GM18508 (cell line): ENCODE results near the gene HLTF.
A peak's percentile ranks its signal among the peaks of the same experiment; 100 is the strongest.

Experiments used
- ATAC-seq: cut with Tn5 transposase; IDR thresholded peaks from one replicate; pipeline ENCODE4 v1.9.1; 2021; ENCODE audit warnings: moderate number of reproducible peaks; ENCODE audit not compliant: insufficient read depth, unreplicated experiment

The HLTF gene

GRCh38 chr3:149020196-149020838 lies 66.0 kb downstream of the HLTF start:
- no peak for ATAC-seq

DNA sequence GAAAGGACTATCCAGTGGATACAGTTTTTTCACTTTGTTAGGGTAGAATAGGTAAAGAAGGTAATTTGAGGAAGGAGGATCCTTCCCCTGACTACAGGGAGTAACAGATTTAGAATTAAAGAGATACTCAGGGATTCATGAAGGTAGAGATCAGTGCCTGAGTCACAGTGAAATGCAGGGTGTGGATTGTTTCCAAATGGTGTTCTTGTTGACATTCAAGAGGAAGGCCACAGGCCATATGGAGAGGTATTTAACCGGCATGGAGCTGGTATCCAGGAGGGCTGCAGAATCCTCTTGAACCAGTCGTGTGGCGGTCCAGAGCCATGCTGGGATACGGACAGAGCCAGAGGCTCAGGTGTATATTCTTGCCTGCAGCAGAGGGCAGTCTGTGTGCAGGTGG lies 66.8 kb downstream of the HLTF start:
- ATAC-seq, result no peak

GRCh38 chr3:149018247-149018646 lies 68.1 kb downstream of the HLTF start:
- ATAC-seq, result no peak

- no peak for ATAC-seq
Observed at GRCh38 chr3:149016669-149017541, 69.4 kb downstream of the HLTF start.

DNA sequence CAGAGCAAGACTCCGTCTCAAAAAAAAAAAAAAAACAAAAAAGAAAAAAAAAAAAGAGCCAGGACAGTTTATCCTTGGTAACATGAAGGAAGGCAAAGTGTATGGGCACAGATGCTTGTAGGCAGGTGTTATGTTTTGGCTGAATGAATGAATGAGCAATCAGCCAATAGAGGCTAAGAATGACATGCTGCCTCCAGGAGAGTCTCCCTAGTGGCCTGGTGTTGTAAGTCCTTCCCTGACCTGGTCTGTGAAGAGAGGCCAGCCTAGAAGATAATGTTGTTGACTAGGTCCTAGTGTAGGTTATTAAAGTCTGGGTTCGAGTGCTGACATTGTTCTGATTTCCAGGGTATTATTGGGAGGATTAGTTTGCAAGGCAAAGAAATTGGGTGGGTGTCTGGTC lies 70.1 kb downstream of the HLTF start:
- no peak for ATAC-seq

DNA sequence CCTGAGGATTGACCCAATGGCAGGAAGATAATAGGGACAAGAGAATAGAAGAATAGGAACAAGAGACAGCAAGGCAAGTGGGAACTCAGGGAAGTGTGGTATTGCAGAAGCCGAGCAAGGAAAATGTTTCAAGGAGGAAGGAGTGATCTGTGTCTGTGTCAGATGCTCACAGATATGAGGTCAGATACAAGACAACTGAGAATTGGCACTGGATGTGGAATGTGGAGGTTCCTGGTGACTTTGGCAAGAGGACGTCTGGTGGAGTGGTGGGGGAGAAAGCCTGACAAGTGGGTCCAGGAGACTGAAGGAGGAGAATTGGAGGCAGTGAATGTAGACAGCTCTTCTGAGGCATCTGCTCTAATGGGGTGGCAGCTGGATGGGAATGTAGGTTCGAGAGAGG lies 70.9 kb downstream of the HLTF start:
- no peak for ATAC-seq

DNA sequence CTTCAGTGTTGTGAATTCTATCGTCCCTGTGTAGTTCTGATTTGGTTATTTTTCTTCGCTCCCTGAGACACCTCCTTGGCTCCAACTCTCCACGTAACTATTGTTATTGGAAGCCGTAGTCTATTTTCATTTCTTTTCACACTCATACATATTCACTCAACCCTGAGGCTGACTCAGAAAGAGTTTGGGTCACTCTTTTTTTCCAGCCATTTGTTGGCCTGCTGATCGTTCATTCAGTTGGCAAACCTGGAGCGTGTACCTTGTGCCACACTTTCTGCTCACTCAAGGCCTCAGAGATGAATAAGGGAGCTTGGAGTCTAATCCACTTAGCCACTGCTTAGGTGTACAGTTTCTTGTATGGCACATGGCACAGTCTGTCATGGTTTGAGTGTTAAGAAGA lies 72.6 kb downstream of the HLTF start:
- no peak for ATAC-seq

GRCh38 chr3:149011676-149012075 lies 74.7 kb downstream of the HLTF start:
- ATAC-seq, result no peak

GRCh38 chr3:149010966-149011365 lies 75.4 kb downstream of the HLTF start:
- ATAC-seq, result no peak

- ATAC-seq, result no peak
Observed at GRCh38 chr3:149010504-149010951, 75.8 kb downstream of the HLTF start.

DNA sequence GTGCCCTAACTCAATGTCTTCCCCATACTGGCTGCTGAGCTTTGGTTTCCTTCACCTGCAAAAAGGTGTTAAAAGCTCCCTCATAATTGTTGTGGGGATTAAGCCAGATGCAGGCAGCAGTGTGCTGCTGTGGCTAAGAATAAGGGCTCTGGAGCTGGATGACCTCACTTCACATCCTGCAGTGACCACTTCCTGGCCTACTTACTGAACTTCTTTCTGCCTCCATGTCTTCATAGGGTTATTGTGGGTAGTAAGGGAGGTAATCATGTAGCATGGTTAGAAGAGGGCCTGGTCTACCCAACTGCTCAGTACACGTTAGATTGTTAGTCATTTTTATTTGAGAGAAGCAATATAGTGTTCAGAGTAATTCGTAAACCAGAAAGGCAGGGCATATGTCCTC lies 76.6 kb downstream of the HLTF start:
- peak; percentile 94 for ATAC-seq

- ATAC-seq, result no peak
Observed at GRCh38 chr3:149007567-149008257, 78.6 kb downstream of the HLTF start.

GRCh38 chr3:149005416-149005815 lies 80.9 kb downstream of the HLTF start:
- no peak for ATAC-seq

DNA sequence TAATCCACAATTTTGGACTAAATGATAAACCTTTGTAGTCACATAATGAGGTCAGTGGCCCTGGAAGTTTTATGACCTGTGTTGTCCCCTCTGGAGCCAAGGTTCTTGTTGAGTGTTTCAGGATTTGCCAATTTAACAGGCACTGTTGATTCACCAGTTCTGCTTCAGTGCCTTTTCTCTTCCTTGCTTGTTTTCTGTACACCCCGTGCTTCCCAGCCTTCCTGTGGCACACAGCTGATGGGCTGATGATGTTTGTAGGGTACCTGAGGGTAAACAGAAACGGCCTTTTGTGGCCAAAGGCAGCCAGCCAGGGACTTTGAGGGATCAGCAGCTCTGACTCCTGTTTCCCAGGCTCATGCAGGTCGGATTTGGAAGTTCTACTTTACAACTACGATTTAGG lies 81.7 kb downstream of the HLTF start:
- no peak for ATAC-seq

- ATAC-seq, result peak; percentile 82
Observed at GRCh38 chr3:149003653-149004305, 82.6 kb downstream of the HLTF start.

DNA sequence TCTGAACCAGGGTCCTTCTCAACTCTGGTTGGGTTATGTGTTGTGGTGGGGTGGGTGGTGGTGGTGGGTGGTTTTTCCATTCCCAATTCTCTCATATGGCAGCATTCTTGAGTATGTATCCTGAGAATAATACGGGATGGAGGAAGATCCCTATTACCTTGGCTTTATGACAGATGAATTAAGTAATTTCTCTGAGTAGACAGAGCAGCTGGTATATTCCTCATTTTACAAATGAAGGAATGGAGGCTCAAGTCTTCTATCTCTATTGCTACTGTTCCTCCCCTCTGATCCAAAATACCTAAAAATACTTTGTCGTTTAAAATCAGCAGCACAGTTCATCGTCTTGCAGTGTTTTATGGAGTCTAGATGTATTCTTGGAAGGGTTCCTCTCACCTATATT lies 84.6 kb downstream of the HLTF start:
- no peak for ATAC-seq

GRCh38 chr3:149000206-149000745 lies 86.1 kb downstream of the HLTF start:
- ATAC-seq, result no peak

DNA sequence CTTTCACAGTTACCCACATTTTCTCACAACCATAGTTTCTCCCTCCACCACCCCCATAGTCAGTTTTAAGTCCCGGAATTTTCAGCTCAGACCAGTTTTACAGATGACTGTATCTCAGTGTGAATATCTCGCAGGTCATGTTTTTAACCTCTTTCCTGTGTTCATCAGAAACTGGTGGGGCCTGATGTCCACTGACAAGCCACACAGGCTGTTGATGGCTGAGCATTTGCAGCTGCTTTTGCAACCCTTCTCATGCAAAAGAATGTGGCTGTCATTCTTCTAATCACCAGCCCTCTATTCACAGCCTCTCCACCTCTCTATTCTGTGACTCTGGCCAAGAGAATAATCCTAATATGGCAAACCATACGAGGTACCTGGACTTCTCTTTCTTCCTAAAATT lies 86.5 kb downstream of the HLTF start:
- no peak for ATAC-seq

GRCh38 chr3:148998715-148999423 lies 87.5 kb downstream of the HLTF start:
- ATAC-seq, result no peak

DNA sequence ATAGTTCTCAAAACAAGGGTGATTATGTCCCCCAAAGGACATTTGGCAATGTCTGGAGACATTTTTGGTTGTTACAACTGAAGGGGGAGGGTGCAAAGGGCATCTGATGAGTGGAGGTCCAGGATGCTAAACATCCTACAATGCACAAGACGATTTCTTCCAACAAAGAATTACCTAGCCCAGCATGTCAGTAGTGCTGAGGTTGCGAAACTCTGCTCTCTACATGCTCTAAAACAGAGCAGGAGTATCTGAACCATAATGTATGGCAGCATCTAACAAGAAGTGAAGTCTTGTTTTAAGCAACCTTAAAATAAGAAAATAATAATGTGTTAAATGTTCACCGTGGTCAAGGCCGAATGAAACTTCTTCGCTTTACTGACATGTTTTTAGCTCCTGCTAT lies 88.0 kb downstream of the HLTF start:
- ATAC-seq, result no peak
